Measurements from ENCODE around the gene ZYX.

DNA sequence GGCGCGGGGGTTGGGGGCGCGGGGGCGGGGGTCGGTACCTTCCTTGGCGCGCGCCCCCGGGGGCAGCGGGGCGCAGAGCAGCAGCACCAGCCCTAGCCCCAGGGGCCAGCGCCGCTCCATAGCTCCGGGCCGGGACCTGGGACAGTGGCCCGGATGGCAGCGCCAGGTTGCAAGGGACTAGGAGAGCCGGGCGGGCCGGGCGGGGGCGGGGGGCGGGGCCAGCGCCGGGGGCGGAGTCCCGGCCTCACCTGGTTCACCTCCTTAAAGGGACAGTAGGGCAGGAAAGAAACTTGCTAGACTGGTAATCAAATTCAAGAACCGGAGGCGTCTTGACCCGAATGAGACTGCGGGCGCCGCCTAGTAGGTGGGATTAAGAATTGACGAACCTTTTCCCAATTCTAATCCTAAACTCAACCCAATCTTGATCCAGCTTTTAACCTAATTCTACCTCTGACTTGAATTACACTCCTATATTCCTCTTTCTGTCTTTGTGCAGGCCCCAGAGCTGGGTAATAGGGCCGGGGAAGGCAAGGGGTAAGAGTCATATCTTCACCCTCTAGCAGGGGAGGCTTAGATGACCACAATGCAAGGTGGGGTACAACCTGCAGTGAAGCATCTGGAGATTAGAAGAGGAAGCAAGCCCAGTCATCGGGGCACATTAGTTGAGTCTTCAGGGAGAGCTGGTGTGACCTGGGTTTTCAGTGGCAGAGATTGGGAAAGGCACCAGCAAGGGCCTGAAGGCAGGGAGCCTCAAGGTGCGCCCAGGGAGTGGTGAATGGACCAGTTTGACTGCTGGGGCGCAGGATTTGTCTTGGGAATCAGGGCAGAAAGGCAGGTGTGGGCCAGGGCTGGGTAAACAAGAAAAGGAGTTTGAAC is 27.8 kb downstream of the ZYX start, which contains the start of gene EPHA1:
- TF ChIP-seq POLR2AphosphoS5 (IDR thresholded peaks at IDR 0.05) (no peak), CTCF (IDR thresholded peaks at IDR 0.05) (peak in 5 of 6 experiments; percentile 11 to 48 (median 40)), POLR2A (IDR thresholded peaks at IDR 0.05) (no peak)
